ENCODE results near the gene CAB39. TPM values are rescaled to one million over a fixed set of nuclear protein-coding genes. Genes with fewer than 3 reads are reported as not detected.

CAB39 gene
- polyA plus RNA-seq, 1 of the 3 experiments (the other 2 are of a cell fraction) = 15.7 TPM

DNA sequence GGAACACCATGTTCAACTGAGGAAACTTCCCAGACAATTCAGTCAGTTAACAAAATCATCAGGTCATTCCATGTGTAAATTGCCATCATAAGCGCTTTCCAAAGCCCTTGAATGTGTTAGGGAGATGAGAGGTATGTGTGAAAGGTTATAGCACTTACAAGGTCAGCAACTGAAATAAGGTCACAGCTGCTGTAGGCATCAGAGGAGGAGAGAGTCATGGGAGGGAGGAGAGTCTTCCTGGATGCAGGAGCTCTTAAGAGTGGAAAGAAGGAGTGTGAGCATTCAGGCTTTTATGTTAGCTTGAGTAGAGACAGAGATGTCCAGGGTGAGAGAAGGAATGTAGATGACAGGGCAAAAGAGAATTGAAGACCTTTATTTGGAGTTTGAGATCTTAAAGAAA lies 67.0 kb downstream of the CAB39 start:
- POLR2A ChIA-PET = no interaction called here
- Histone ChIP-seq H3K79me2 (ENCODE audit: insufficient read depth) (peaks cover 77% of the 10 kb centered on the region), H3K4me2 (no peak overlapping the region), H3K27me3 (ENCODE audit: insufficient read depth) (no peaks in the 10 kb centered on the region), H2AFZ (ENCODE audit: low read depth) (no peak overlapping the region), H3K9ac (no peak overlapping the region), H3K4me3 (ENCODE audit: low read depth in 2 of 2, low read length in 1 of 2) (no peak overlapping the region), H4K20me1 (ENCODE audit: insufficient read depth) (no peaks in the 10 kb centered on the region), H3K9me2 (no peaks in the 10 kb centered on the region), H3K9me3 (no peaks in the 10 kb centered on the region), H3K4me1 (ENCODE audit: control insufficient read depth in 1 of 2, insufficient read depth in 2 of 2, low read depth in 1 of 2, low read length in 1 of 2) (peaks cover 0 to 12% of the 10 kb centered on the region in 2 experiments; a peak in 1 of 4 replicates), H3F3A (replicated peaks; ENCODE audit: insufficient read depth) (peaks cover 3% of the 10 kb centered on the region), H3K27ac (ENCODE audit: low read depth in 2 of 2, low read length in 1 of 2) (no peak overlapping the region), H3K36me3 (replicated peaks in 1 of 2; ENCODE audit: control insufficient read depth in 1 of 2, insufficient read depth in 2 of 2, low read length in 1 of 2) (peaks cover 2 to 10% of the 10 kb centered on the region in 2 experiments)
- TF ChIP-seq, protein P1, sequence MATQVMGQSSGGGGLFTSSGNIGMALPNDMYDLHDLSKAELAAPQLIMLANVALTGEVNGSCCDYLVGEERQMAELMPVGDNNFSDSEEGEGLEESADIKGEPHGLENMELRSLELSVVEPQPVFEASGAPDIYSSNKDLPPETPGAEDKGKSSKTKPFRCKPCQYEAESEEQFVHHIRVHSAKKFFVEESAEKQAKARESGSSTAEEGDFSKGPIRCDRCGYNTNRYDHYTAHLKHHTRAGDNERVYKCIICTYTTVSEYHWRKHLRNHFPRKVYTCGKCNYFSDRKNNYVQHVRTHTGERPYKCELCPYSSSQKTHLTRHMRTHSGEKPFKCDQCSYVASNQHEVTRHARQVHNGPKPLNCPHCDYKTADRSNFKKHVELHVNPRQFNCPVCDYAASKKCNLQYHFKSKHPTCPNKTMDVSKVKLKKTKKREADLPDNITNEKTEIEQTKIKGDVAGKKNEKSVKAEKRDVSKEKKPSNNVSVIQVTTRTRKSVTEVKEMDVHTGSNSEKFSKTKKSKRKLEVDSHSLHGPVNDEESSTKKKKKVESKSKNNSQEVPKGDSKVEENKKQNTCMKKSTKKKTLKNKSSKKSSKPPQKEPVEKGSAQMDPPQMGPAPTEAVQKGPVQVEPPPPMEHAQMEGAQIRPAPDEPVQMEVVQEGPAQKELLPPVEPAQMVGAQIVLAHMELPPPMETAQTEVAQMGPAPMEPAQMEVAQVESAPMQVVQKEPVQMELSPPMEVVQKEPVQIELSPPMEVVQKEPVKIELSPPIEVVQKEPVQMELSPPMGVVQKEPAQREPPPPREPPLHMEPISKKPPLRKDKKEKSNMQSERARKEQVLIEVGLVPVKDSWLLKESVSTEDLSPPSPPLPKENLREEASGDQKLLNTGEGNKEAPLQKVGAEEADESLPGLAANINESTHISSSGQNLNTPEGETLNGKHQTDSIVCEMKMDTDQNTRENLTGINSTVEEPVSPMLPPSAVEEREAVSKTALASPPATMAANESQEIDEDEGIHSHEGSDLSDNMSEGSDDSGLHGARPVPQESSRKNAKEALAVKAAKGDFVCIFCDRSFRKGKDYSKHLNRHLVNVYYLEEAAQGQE (IDR thresholded peaks at IDR 0.05; ENCODE audit: low read depth, low read length) = no peak
- TF ChIP-seq TEAD4 (IDR thresholded peaks at IDR 0.05; ENCODE audit: borderline replicate concordance, insufficient read depth) = no peak
- TF ChIP-seq FOXJ3 (CRISPR knock-in tag; IDR thresholded peaks at IDR 0.05) = no peak
- no peak for TF ChIP-seq EP300 (IDR thresholded peaks at IDR 0.05; ENCODE audit: borderline replicate concordance in 1 of 2, low read depth in 1 of 2, low read length in 1 of 2)
- TF ChIP-seq EZH2phosphoT487 (IDR thresholded peaks at IDR 0.05; ENCODE audit: borderline replicate concordance, low read depth) = no peak
- TF ChIP-seq NFIC (IDR thresholded peaks at IDR 0.05; ENCODE audit: borderline replicate concordance) = no peak
- no peak for TF ChIP-seq SIN3A (IDR thresholded peaks at IDR 0.05; ENCODE audit: borderline replicate concordance, low read depth, low read length)
- TF ChIP-seq, protein P2, sequence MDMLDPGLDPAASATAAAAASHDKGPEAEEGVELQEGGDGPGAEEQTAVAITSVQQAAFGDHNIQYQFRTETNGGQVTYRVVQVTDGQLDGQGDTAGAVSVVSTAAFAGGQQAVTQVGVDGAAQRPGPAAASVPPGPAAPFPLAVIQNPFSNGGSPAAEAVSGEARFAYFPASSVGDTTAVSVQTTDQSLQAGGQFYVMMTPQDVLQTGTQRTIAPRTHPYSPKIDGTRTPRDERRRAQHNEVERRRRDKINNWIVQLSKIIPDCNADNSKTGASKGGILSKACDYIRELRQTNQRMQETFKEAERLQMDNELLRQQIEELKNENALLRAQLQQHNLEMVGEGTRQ (IDR thresholded peaks at IDR 0.05; ENCODE audit: borderline replicate concordance, low read depth, low read length) = no peak
- TF ChIP-seq, protein P3, sequence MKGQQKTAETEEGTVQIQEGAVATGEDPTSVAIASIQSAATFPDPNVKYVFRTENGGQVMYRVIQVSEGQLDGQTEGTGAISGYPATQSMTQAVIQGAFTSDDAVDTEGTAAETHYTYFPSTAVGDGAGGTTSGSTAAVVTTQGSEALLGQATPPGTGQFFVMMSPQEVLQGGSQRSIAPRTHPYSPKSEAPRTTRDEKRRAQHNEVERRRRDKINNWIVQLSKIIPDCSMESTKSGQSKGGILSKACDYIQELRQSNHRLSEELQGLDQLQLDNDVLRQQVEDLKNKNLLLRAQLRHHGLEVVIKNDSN (IDR thresholded peaks at IDR 0.05; ENCODE audit: borderline replicate concordance, low read depth) = no peak
- no peak for TF ChIP-seq RFX5 (IDR thresholded peaks at IDR 0.05; ENCODE audit: low read length)
- 100% methylated on average over 1 of the region's 1 CpG for WGBS (ENCODE audit: low lambda C conversion rate)
- CTCF ChIA-PET = no interaction called here
- no peak for DNase-seq

All from SK-N-SH (cell line).